ENCODE measurements around the gene ABHD1. TPM values are rescaled to one million over a fixed set of nuclear protein-coding genes. Genes with fewer than 3 reads are reported as not detected.

ABHD1 gene
- total RNA-seq, 4 donors from 2014 or later, result 0.61 to 2.3 (median 1.2) TPM

GRCh38 chr2:27134781-27135477 lies 11.3 kb downstream of the ABHD1 start:
- no peak for ATAC-seq
- Histone ChIP-seq H3K4me3 (peak overlapping the region in 3 of 4 donors; percentile 79 to 100 (median 84)), H3K27ac (peak overlapping the region; percentile 84 to 99 (median 96)), H3K9me3 (no peaks in the 10 kb centered on the region), H3K36me3 (peaks cover 0 to 25% of the 10 kb centered on the region in 2 donors), H3K4me1 (peaks cover 15 to 16% of the 10 kb centered on the region in 2 donors), H3K27me3 (no peaks in the 10 kb centered on the region)
- in situ Hi-C loops (cut with MboI; ENCODE audit: low sequenced_read_pairs in 4 of 4) (no loop called here), intact Hi-C loops (cut with DNase I; ENCODE audit: low total_unique reads) (loop anchor here (1.0 kb wide), 1 partner anchor 77 kb away; the partner anchor contains the start of genes ATRAID and SLC5A6)
- DNase-seq, result no peak
- peak in 1 of 2 donors; percentile 0 for TF ChIP-seq POLR2A (IDR thresholded peaks at IDR 0.05)
- no peak for TF ChIP-seq CTCF (IDR thresholded peaks at IDR 0.05 in 4 of 5, conservative IDR thresholded peaks at IDR 0.05 in 1 of 5)

GRCh38 chr2:27135478-27135955 lies 11.9 kb downstream of the ABHD1 start:
- Histone ChIP-seq H3K4me3 (no peak overlapping the region), H3K27ac (peak overlapping the region; percentile 84 to 99 (median 96)), H3K9me3 (no peaks in the 10 kb centered on the region), H3K27me3 (no peaks in the 10 kb centered on the region), H3K4me1 (peaks cover 15 to 16% of the 10 kb centered on the region in 2 donors), H3K36me3 (peaks cover 0 to 23% of the 10 kb centered on the region in 2 donors)
- ATAC-seq (no peak), DNase-seq (no peak)
- TF ChIP-seq CTCF (IDR thresholded peaks at IDR 0.05 in 4 of 5, conservative IDR thresholded peaks at IDR 0.05 in 1 of 5) (no peak), POLR2A (IDR thresholded peaks at IDR 0.05) (no peak)
- in situ Hi-C loops (cut with MboI; ENCODE audit: low sequenced_read_pairs in 4 of 4) (no loop called here), intact Hi-C loops (cut with DNase I; ENCODE audit: low total_unique reads) (no loop called here)

GRCh38 chr2:27136751-27137150 lies 13.1 kb downstream of the ABHD1 start:
- intact Hi-C loops (cut with DNase I; ENCODE audit: low total_unique reads), result no loop called here
- TF ChIP-seq CTCF (IDR thresholded peaks at IDR 0.05 in 4 of 5, conservative IDR thresholded peaks at IDR 0.05 in 1 of 5) (no peak), POLR2A (IDR thresholded peaks at IDR 0.05) (no peak)
- ATAC-seq (no peak), DNase-seq (no peak)
- H3K4me3 ChIP-seq, result no peak overlapping the region
- peaks cover 15 to 16% of the 10 kb centered on the region in 2 donors for H3K4me1 ChIP-seq
- in situ Hi-C loops (cut with MboI; ENCODE audit: low sequenced_read_pairs in 4 of 4), result no loop called here
- peaks cover 0 to 11% of the 10 kb centered on the region in 2 donors for H3K36me3 ChIP-seq
- no peak overlapping the region for H3K27ac ChIP-seq
- H3K9me3 ChIP-seq, result no peaks in the 10 kb centered on the region
- no peaks in the 10 kb centered on the region for H3K27me3 ChIP-seq

GRCh38 chr2:27137322-27137935 lies 13.8 kb downstream of the ABHD1 start:
- no peaks in the 10 kb centered on the region for H3K9me3 ChIP-seq
- ATAC-seq (no peak), DNase-seq (no peak)
- no peak for TF ChIP-seq POLR2A (IDR thresholded peaks at IDR 0.05)
- TF ChIP-seq CTCF (IDR thresholded peaks at IDR 0.05 in 4 of 5, conservative IDR thresholded peaks at IDR 0.05 in 1 of 5), result no peak
- H3K4me1 ChIP-seq, result peaks cover 12 to 14% of the 10 kb centered on the region in 2 donors
- H3K4me3 ChIP-seq, result no peak overlapping the region
- intact Hi-C loops (cut with DNase I; ENCODE audit: low total_unique reads), result no loop called here
- H3K36me3 ChIP-seq, result peaks cover 0 to 4% of the 10 kb centered on the region in 2 donors
- in situ Hi-C loops (cut with MboI; ENCODE audit: low sequenced_read_pairs in 4 of 4), result no loop called here
- H3K27ac ChIP-seq, result no peak overlapping the region
- no peaks in the 10 kb centered on the region for H3K27me3 ChIP-seq
